Tongue (tissue), 2 donors: Measurements from ENCODE around the gene LRTM2. TPM values are rescaled to one million over a fixed set of nuclear protein-coding genes. Genes with fewer than 3 reads are reported as not detected.

Experiments
- DNase-seq: peaks from one replicate; pipeline ENCODE4 v3.0.0-alpha.2; 2015
- total RNA-seq: library from RNA; depleted of rRNA; stranded (reverse); fragments of >200 nt; gene quantifications from one replicate; pipeline ENCODE4 v1.2.3, GENCODE V29; 2014

The LRTM2 gene
- total RNA-seq, 1 donor from 2014 or later = not detected

- DNase-seq = no peak
Measured at GRCh38 chr12:1864867-1865266, 44.5 kb downstream of the LRTM2 start.

GRCh38 chr12:1865284-1865866 is 45.0 kb downstream of the LRTM2 start:
- DNase-seq = no peak

GRCh38 chr12:1869145-1869544 is 48.8 kb downstream of the LRTM2 start:
- DNase-seq = no peak

GRCh38 chr12:1870086-1870485 is 49.7 kb downstream of the LRTM2 start:
- DNase-seq = no peak

- DNase-seq = no peak
Measured at GRCh38 chr12:1870998-1871917, 50.9 kb downstream of the LRTM2 start.

DNA sequence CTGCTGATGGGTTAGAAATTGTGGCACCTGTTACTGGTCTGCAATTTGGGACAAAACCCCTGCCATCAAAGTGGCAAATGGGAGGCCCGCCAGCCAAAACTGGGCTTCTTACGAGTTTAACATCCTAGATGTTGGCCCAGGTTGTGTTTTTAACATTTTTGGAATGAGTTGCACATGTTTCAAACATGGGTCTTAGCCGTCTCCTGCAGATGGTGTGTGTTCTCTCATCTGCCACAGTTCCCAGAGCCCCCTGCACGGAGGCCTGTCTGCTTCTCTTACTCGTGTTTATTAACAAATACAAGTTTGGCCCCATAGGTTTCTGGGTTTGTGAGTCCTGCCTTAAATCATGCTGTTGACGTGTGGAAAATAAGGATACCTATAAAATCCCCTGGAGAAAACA is 51.6 kb downstream of the LRTM2 start:
- DNase-seq = peak; percentile 72

GRCh38 chr12:1872448-1872847 is 52.1 kb downstream of the LRTM2 start:
- DNase-seq = no peak

- DNase-seq = no peak
Measured at GRCh38 chr12:1873531-1874510, 53.5 kb downstream of the LRTM2 start.

- no peak for DNase-seq
Measured at GRCh38 chr12:1875608-1876007, 55.2 kb downstream of the LRTM2 start.

DNA sequence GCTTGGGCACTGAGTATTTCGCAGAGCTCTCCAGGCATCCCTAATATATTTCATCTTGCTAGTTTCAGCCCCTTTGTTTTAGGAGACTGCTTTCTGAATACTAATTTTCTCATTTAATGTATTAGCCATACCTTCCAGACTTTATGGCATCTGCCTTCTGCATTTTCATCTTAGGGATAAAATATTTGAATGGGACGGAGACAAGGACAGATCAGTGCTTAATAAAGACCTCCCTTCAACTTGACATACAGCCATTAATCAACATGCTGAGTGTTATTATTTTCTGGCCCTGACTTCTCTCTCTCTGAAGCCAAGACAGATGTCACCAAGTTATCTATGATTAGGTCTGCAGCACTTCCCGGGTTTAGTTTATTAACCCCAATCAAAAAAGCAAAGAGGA is 55.7 kb downstream of the LRTM2 start:
- no peak for DNase-seq

- DNase-seq = no peak
Measured at GRCh38 chr12:1877169-1877878, 57.0 kb downstream of the LRTM2 start.

DNA sequence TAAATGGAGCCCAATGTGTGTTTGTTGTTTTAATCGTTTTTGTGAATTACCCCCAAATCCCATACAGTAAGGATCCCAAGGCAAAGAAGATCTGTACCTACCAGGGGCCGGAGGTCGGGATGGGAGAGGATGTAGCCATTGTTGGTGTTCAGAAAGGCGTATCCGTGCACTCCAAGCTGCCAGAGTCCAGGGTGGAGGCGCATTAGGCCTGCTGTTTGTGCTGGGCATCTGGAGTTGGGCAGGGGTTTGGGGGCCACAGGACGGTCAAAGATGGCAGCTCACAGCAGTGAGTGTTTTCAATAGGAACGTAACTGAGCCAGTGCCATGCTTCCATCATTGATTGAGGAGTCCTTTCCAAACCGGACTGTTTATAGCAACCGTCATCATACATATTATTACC is 57.8 kb downstream of the LRTM2 start:
- no peak for DNase-seq

- DNase-seq = no peak
Measured at GRCh38 chr12:1878695-1879094, 58.3 kb downstream of the LRTM2 start.

DNA sequence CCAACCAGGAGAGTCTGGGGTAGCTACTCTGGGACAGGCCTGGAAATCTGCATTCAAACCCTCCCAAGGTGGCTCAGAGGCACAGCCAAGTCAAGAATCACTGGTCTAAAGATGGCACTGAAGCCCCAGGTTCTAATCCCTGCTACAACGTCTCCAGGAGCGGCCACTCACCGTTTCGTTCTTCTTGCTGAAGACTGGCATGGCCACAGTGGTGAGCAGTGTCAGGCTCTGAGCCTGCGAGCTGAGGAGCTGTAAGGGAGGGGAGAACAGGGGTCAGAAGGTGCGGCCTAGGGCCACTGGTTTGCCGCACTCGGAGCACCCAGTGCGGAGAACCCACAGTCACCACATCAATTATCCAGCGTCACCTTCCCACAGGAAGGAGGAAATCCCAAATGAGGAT is 59.3 kb downstream of the LRTM2 start:
- DNase-seq = no peak

GRCh38 chr12:1880153-1880845 is 59.9 kb downstream of the LRTM2 start:
- no peak for DNase-seq

GRCh38 chr12:1880876-1881275 is 60.5 kb downstream of the LRTM2 start:
- DNase-seq = peak; percentile 37

DNA sequence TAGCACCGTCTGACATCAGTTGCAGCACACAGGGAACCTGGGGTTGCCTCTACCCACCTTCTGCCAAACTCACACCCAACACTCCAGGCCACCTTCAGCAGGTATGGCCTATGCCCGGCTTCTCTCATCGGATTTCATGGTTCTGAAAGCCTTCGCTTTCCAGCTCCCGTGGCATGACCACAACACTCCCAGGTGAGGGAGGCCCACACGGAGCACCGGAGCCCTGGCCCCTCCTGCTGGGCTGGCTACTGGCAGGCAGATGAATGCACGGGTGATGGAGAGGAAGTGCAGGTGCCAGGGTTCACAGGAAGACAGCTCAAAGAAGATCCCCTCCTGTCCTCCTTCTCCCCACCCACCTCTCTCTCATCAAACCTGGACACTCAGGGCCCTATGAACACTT is 60.9 kb downstream of the LRTM2 start:
- DNase-seq = no peak

DNA sequence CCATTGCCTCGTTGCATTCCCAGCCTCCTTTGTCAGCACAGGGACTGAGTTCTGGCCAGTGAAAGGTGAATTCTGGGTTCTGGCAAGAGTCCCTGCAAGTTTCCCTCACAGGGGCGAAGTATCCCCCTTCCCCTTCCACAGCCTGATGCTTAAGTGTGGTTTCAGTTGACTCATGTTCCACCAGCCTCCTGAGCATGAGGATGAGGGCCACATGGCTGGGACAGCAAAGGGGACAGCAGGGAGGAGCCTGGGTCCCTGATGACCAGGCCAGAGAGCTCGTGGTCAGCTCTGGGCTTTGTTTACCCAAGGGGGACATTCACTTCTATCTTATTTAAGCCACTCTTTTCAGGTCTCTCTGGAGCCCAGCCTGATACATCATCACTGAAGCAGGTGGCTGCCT is 61.6 kb downstream of the LRTM2 start:
- no peak for DNase-seq

DNA sequence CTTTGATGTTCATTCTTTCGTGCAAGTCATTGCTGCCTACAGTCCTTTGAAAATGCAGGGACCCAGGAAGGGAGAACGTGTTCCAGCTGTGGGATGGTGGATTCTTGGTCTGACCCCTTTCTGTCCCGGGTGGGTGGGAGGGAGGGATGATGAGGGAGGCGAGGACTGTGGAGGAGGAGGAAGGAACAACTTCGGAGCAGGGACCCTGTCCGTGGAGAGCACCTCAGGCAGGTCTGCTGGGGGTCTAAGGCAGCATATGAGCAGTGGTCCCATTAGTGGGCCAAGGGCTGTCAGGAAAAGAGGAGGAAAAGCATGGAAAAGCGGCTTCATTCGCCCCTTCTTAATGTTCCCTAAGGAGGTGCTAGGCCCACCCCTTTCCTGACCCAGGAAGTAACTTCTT is 62.0 kb downstream of the LRTM2 start:
- DNase-seq = no peak

GRCh38 chr12:1882850-1883470 is 62.6 kb downstream of the LRTM2 start:
- DNase-seq = no peak

- DNase-seq = no peak
Measured at GRCh38 chr12:1883513-1883912, 63.1 kb downstream of the LRTM2 start.
